Liver (tissue), 9 donors: ENCODE data around the gene SMARCA1. TPM values are rescaled to one million over a fixed set of nuclear protein-coding genes. Genes with fewer than 3 reads are reported as not detected.

Source experiments
- DNase-seq: peaks from one replicate; pipeline ENCODE4 v3.0.0-alpha.2; 2017; ENCODE audit warnings: low spot score
- H3K27ac ChIP-seq, 2 donors: one replicate each; pipeline ENCODE4 v1.7.0; 2013; ENCODE audit warnings: inconsistent platforms in 2 of 2, low read length in 2 of 2, control low read depth in 1 of 2, low read depth in 1 of 2, mild to moderate bottlenecking in 1 of 2
- H3K27me3 ChIP-seq, 4 donors: one replicate each; pipeline versions ENCODE4 v1.6.1 to v1.7.0; 2013; ENCODE audit warnings: low read length in 3 of 4, inconsistent platforms in 1 of 4, mild to moderate bottlenecking in 1 of 4, moderate library complexity in 1 of 4; ENCODE audit not compliant: control insufficient read depth in 4 of 4, insufficient read depth in 4 of 4
- H3K36me3 ChIP-seq, 4 donors: one replicate each; pipeline versions ENCODE4 v1.6.1 to v1.7.0; 2013; ENCODE audit warnings: low read length in 3 of 4, mild to moderate bottlenecking in 3 of 4, low read depth in 1 of 4, moderate library complexity in 1 of 4; ENCODE audit not compliant: control insufficient read depth in 4 of 4, insufficient read depth in 3 of 4
- H3K4me1 ChIP-seq, 4 donors: one replicate each; pipeline versions ENCODE4 v1.6.1 to v1.7.0; 2013; ENCODE audit warnings: low read length in 3 of 4, mild to moderate bottlenecking in 3 of 4, moderate library complexity in 1 of 4; ENCODE audit not compliant: control insufficient read depth in 4 of 4, insufficient read depth in 4 of 4
- H3K4me3 ChIP-seq, 3 donors: one replicate each; pipeline versions ENCODE4 v1.6.1 to v1.7.0; 2013; ENCODE audit warnings: low read length in 3 of 3, control low read depth in 1 of 3, low read depth in 1 of 3, mild to moderate bottlenecking in 1 of 3
- H3K9ac ChIP-seq, 2 donors: one replicate each; pipeline ENCODE4 v1.7.0; 2013; ENCODE audit warnings: low read length in 2 of 2, mild to moderate bottlenecking in 2 of 2, moderate library complexity in 2 of 2, control low read depth in 1 of 2, low read depth in 1 of 2
- H3K9me3 ChIP-seq, 4 donors: one replicate each; pipeline versions ENCODE4 v1.6.1 to v1.7.0; 2013; ENCODE audit warnings: low read length in 3 of 4; ENCODE audit not compliant: control insufficient read depth in 4 of 4
- EGR1 ChIP-seq, 2 donors: IDR thresholded peaks; 2 replicates each; pipeline ENCODE4 v1.6.1; 2016 to 2018; ENCODE audit warnings: antibody characterized with exemption in 2 of 2, low read depth in 2 of 2
- FOXA1 ChIP-seq: IDR thresholded peaks from 2 replicates; pipeline ENCODE4 v1.6.1; 2016; ENCODE audit warnings: antibody characterized with exemption
- FOXA2 ChIP-seq: IDR thresholded peaks from 2 replicates; pipeline ENCODE4 v1.6.1; 2016; ENCODE audit warnings: antibody characterized with exemption
- GABPA ChIP-seq, 2 donors: IDR thresholded peaks in 1 of 2; conservative IDR thresholded peaks in 1 of 2; 2 replicates each; pipeline ENCODE4 v1.6.1; 2016; ENCODE audit warnings: antibody characterized with exemption in 2 of 2, mild to moderate bottlenecking in 1 of 2, moderate library complexity in 1 of 2
- HNF4A ChIP-seq, 2 donors: conservative IDR thresholded peaks; 2 replicates each; pipeline ENCODE4 v1.6.1; 2016; ENCODE audit warnings: antibody characterized with exemption in 2 of 2, mild to moderate bottlenecking in 2 of 2
- JUND ChIP-seq, 2 donors: IDR thresholded peaks; 2 replicates each; pipeline ENCODE4 v1.6.1; 2016; ENCODE audit warnings: antibody characterized with exemption in 2 of 2
- NR2F2 ChIP-seq: IDR thresholded peaks from 2 replicates; pipeline ENCODE4 v1.6.1; 2016; ENCODE audit warnings: antibody characterized with exemption
- RAD21 ChIP-seq, 2 donors: IDR thresholded peaks; 2 replicates each; pipeline ENCODE4 v1.6.1; 2016; ENCODE audit warnings: antibody characterized with exemption in 2 of 2, mild to moderate bottlenecking in 2 of 2
- RXRA ChIP-seq, 2 donors: IDR thresholded peaks; 2 replicates each; pipeline ENCODE4 v1.6.1; 2017 to 2018; ENCODE audit warnings: antibody characterized with exemption in 2 of 2, mild to moderate bottlenecking in 1 of 2
- SP1 ChIP-seq: IDR thresholded peaks from 2 replicates; pipeline ENCODE4 v1.6.1; 2018; ENCODE audit warnings: antibody characterized with exemption, mild to moderate bottlenecking
- TAF1 ChIP-seq: conservative IDR thresholded peaks from 2 replicates; pipeline ENCODE4 v1.6.1; 2016; ENCODE audit warnings: antibody characterized with exemption, mild to moderate bottlenecking
- YY1 ChIP-seq: IDR thresholded peaks from 2 replicates; pipeline ENCODE4 v1.6.1; 2016; ENCODE audit warnings: antibody characterized with exemption, mild to moderate bottlenecking
- WGBS: extraction: QIAGEN DNeasy Blood & Tissue Kit; methylation state at CpG from one replicate; pipeline ENCODE4 v1.1.7; 2013; 5-methylcytosine and 5-hydroxymethylcytosine counted together
- polyA plus RNA-seq, 2 donors: library from polyadenylated mRNA; stranded (reverse) in 1 of 2; unstranded in 1 of 2; fragments of 200-250 nt in 1 of 2; fragments of >200 nt in 1 of 2; fragmentation: Nextera tagmentation in 1 of 2; extraction: Ambion mirVana in 1 of 2; gene quantifications; one replicate each; pipeline versions ENCODE4 v1.2.1 to v1.2.3, GENCODE V29; 2013 to 2015
- total RNA-seq, 2 donors: library from RNA; depleted of rRNA; stranded (reverse); fragments of >200 nt; gene quantifications; one replicate each; pipeline ENCODE4 v1.2.3, GENCODE V29; 2014
- TF ChIP-seq, protein P1 (sequence below): IDR thresholded peaks from 2 replicates; pipeline ENCODE4 v1.6.1; 2016; ENCODE audit warnings: antibody characterized with exemption
- TF ChIP-seq, protein P2 (sequence below): fragments of 150-350 bp; IDR thresholded peaks from 2 replicates; pipeline ENCODE4 v1.5.1; 2017; ENCODE audit warnings: improper control_type of control experiment, low read depth, low read length; ENCODE audit not compliant: missing input control
- TF ChIP-seq, protein P3 (sequence below): IDR thresholded peaks from 2 replicates; pipeline ENCODE4 v1.6.1; 2016; ENCODE audit warnings: antibody characterized with exemption, mild to moderate bottlenecking
- TF ChIP-seq, protein P4 (sequence below): IDR thresholded peaks from 2 replicates; pipeline ENCODE4 v1.6.1; 2016; ENCODE audit warnings: antibody characterized with exemption
- TF ChIP-seq, protein P5 (sequence below): IDR thresholded peaks from 2 replicates; pipeline ENCODE4 v1.6.1; 2016; ENCODE audit warnings: antibody characterized with exemption
- donor health status: healthy.
- donor health status: healthy.
- donor health status: healthy.
- donor health status: healthy.
- donor health status: healthy.

The SMARCA1 gene
- total and polyA plus RNA-seq, 4 donors, result 14.7 to 44.2 (median 23.9) TPM

DNA sequence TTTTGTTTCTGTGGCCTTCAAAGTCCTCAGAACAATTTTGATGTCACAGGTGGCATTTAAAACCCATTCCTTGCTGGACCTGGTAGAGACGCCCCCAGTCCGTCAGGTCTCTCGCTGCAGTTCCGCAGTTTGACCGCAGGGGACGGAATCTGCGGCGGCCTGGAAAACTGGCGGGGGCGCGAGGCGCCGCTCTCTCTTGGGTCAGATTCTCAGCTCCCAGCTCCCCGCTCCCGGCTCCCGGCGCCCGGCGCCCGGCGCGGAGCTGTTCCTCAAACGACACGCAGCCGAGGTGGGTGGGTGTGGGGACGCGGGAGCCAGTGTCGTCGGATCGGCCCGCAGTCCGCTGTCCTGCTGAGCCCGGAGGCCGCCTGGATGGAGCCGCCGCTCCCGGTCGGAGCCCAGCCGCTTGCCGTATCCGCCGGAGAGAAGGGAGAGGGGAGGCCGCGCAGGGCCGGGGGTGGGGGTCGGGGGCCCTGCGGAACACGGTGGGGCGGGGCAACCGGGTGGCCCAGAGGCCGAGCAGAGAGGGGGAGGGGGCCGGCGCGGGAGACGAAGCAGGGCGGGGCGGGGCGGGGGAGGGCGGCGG, 16.9 kb upstream of the SMARCA1 start, which contains the start of gene OCRL:
Gene OCRL (plus strand): TSS at position 192 of the 586 bp plus-strand sequence. CDS start 181 bp downstream, at position 373.
- DNase-seq, result peak; percentile 68
- WGBS, result under 1% methylated on average over 35 of the region's 60 CpGs
- H3K27me3 ChIP-seq, result no peaks in the 10 kb centered on the region
- H3K4me3 ChIP-seq, result peak within 1 kb of the TSS; percentile 56 to 84 (median 83)
- H3K4me1 ChIP-seq, result peaks cover 0 to 3% (median 2%) of the 10 kb centered on the region in 4 donors
- H3K9ac ChIP-seq, result peak within 1 kb of the TSS in 1 of 2 donors; percentile 39
- no peaks in the 10 kb centered on the region for H3K9me3 ChIP-seq
- TF ChIP-seq NR2F2 (no peak), RXRA (IDR thresholded peaks at IDR 0.05) (no peak), EGR1 (IDR thresholded peaks at IDR 0.05; ENCODE audit: low read depth in 2 of 2) (peak in 1 of 2 donors; percentile 25), HNF4A (conservative IDR thresholded peaks at IDR 0.05) (no peak), RAD21 (IDR thresholded peaks at IDR 0.05) (peak; percentile 20 to 63), TAF1 (no peak)
- TF ChIP-seq, protein P1, sequence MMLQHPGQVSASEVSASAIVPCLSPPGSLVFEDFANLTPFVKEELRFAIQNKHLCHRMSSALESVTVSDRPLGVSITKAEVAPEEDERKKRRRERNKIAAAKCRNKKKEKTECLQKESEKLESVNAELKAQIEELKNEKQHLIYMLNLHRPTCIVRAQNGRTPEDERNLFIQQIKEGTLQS, result no peak
- TF ChIP-seq, protein P2, sequence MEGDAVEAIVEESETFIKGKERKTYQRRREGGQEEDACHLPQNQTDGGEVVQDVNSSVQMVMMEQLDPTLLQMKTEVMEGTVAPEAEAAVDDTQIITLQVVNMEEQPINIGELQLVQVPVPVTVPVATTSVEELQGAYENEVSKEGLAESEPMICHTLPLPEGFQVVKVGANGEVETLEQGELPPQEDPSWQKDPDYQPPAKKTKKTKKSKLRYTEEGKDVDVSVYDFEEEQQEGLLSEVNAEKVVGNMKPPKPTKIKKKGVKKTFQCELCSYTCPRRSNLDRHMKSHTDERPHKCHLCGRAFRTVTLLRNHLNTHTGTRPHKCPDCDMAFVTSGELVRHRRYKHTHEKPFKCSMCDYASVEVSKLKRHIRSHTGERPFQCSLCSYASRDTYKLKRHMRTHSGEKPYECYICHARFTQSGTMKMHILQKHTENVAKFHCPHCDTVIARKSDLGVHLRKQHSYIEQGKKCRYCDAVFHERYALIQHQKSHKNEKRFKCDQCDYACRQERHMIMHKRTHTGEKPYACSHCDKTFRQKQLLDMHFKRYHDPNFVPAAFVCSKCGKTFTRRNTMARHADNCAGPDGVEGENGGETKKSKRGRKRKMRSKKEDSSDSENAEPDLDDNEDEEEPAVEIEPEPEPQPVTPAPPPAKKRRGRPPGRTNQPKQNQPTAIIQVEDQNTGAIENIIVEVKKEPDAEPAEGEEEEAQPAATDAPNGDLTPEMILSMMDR, result peak; percentile 67
- TF ChIP-seq, protein P3, sequence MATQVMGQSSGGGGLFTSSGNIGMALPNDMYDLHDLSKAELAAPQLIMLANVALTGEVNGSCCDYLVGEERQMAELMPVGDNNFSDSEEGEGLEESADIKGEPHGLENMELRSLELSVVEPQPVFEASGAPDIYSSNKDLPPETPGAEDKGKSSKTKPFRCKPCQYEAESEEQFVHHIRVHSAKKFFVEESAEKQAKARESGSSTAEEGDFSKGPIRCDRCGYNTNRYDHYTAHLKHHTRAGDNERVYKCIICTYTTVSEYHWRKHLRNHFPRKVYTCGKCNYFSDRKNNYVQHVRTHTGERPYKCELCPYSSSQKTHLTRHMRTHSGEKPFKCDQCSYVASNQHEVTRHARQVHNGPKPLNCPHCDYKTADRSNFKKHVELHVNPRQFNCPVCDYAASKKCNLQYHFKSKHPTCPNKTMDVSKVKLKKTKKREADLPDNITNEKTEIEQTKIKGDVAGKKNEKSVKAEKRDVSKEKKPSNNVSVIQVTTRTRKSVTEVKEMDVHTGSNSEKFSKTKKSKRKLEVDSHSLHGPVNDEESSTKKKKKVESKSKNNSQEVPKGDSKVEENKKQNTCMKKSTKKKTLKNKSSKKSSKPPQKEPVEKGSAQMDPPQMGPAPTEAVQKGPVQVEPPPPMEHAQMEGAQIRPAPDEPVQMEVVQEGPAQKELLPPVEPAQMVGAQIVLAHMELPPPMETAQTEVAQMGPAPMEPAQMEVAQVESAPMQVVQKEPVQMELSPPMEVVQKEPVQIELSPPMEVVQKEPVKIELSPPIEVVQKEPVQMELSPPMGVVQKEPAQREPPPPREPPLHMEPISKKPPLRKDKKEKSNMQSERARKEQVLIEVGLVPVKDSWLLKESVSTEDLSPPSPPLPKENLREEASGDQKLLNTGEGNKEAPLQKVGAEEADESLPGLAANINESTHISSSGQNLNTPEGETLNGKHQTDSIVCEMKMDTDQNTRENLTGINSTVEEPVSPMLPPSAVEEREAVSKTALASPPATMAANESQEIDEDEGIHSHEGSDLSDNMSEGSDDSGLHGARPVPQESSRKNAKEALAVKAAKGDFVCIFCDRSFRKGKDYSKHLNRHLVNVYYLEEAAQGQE, result no peak
- TF ChIP-seq, protein P4, sequence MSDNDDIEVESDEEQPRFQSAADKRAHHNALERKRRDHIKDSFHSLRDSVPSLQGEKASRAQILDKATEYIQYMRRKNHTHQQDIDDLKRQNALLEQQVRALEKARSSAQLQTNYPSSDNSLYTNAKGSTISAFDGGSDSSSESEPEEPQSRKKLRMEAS, result no peak
- peak within 1 kb of the TSS; percentile 83 to 91 for H3K27ac ChIP-seq
- no peaks in the 10 kb centered on the region for H3K36me3 ChIP-seq

DNA sequence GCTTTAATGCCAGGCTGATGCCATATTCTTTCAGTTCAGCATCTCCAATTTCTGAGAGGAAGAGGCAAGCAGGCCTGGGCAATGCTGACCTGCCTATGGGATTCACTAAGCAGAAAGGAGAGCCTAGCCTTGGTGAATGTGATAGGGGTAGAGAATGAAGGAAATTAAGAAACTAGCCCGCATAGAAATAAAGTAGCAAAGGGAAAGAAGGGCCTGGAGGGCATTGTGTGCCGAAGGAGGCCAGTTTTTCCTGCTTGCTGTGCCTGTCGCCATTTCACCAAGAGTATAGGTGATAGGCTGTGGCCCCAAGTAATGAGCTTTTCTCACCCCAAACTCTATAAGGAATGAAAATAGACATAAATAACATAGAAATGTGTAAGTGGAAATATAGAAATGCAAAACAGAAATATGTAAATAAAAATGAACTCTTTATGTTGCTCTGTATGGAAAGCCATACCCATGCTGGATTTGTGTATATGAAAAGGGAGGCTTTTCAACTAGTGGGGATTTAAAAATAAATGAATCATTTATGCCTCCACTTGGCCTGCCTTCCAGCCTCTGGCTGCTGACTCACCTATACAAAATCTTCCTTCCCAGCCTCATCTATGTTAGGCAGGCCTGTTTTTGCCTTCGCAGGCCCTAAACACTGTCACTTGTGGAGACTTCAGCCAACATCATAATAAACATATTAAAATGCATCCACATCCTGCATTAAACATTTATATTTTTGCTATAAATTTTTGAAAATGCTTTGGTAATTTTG, 11.7 kb upstream of the SMARCA1 start:
- H3K9ac ChIP-seq, result no peak overlapping the region
- H3K27ac ChIP-seq, result no peak overlapping the region
- H3K4me1 ChIP-seq, result peaks cover 0 to 5% (median 2%) of the 10 kb centered on the region in 4 donors
- TF ChIP-seq SP1 (no peak), YY1 (no peak), JUND (IDR thresholded peaks at IDR 0.05) (no peak), EGR1 (IDR thresholded peaks at IDR 0.05; ENCODE audit: low read depth in 2 of 2) (no peak), RXRA (IDR thresholded peaks at IDR 0.05) (no peak), FOXA1 (no peak), FOXA2 (no peak), NR2F2 (no peak), TAF1 (no peak), GABPA (IDR thresholded peaks at IDR 0.05 in 1 of 2, conservative IDR thresholded peaks at IDR 0.05 in 1 of 2) (no peak)
- TF ChIP-seq, protein P5, sequence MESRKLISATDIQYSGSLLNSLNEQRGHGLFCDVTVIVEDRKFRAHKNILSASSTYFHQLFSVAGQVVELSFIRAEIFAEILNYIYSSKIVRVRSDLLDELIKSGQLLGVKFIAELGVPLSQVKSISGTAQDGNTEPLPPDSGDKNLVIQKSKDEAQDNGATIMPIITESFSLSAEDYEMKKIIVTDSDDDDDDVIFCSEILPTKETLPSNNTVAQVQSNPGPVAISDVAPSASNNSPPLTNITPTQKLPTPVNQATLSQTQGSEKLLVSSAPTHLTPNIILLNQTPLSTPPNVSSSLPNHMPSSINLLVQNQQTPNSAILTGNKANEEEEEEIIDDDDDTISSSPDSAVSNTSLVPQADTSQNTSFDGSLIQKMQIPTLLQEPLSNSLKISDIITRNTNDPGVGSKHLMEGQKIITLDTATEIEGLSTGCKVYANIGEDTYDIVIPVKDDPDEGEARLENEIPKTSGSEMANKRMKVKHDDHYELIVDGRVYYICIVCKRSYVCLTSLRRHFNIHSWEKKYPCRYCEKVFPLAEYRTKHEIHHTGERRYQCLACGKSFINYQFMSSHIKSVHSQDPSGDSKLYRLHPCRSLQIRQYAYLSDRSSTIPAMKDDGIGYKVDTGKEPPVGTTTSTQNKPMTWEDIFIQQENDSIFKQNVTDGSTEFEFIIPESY, result no peak
- TF ChIP-seq, protein P2, result no peak
- 95% methylated on average over 4 of the region's 4 CpGs for WGBS
- H3K9me3 ChIP-seq, result no peaks in the 10 kb centered on the region
- no peaks in the 10 kb centered on the region for H3K36me3 ChIP-seq
- no peak for DNase-seq
- no peaks in the 10 kb centered on the region for H3K27me3 ChIP-seq
- H3K4me3 ChIP-seq, result no peak overlapping the region
